Activated CD4-positive, CD25-positive, alpha-beta regulatory T cell treated with anti-CD3 and anti-CD28 coated beads, Interleukin-2, amount 50 U/mL, for 16 hours (primary cell): Measurements from ENCODE around the gene RBM28.
A peak's percentile ranks its signal among the peaks of the same experiment; 100 is the strongest.

Experiments used
- DNase-seq: peaks from one replicate; pipeline ENCODE4 v3.0.0-alpha.2; 2020; ENCODE audit warnings: low read depth, low spot score

RBM28 gene

DNA sequence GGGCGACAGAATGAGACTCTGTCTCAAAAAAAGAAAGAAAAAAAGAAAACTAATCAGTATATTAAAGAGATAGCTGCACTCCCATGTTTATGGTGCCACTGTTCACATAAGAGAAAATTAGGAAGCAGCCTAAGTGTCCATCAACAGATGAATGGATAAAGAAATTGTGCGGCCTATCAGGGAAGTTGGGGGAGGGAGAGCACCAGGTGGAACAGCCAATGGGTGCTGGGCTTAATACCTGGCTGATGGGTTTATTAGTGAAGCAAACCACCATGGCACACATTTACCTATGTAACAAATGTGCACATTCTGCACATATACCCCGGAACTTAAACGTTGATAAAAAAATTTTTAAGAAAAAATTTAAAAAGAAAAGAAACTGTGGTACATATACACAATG lies 26.8 kb upstream of the RBM28 start:
- no peak for DNase-seq

DNA sequence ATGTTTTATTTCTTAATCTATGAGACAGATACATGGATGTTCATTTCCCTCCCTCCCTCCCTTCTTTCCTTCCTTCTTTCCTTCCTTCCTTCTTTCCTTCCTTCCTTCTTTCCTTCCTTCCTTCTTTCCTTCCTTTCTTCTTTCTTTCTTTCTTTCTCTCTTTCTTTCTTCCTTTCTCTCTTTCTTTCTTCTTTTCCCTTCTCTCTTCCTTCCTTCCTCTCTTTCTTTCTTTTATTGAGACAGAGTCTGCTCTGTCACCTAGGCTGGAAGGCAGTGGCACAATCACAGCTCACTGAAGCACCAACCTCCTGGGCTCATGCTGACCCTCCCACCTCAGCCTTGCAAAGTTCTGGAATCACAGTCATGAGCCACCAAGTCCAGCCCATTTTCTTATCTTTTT lies 23.3 kb upstream of the RBM28 start:
- DNase-seq, result no peak

GRCh38 chr7:128366300-128366699 lies 22.6 kb upstream of the RBM28 start:
- no peak for DNase-seq

- DNase-seq, result no peak
These were observed 21.7 kb upstream of the RBM28 start for GRCh38 chr7:128365432-128365831.

GRCh38 chr7:128364166-128364870 lies 20.6 kb upstream of the RBM28 start:
- no peak for DNase-seq

DNA sequence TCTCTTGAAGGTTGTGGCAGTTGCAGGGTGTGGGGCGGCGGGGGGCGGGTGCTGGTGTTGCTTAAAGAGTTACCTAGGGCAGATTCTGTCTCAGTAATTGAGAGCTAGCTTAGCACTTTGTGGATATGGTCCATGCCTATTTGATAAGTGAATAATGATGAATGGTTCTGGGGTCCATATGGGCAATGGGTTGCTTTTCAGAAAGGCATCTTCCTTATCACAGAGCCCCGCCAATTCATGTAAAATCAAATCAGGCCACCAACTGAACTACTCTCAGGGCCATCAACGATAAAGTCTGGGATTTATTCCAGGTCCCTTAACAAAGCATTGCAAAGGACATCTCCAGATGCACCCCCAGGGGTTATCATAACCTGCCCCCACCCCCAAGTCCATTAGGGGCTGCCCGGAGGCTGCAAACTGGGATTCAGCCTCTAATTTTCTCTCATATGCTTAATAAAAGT lies 19.6 kb upstream of the RBM28 start:
- DNase-seq, result no peak

GRCh38 chr7:128362670-128363069 lies 19.0 kb upstream of the RBM28 start:
- DNase-seq, result no peak

- DNase-seq, result peak; percentile 10
These were observed 18.0 kb upstream of the RBM28 start, which contains the start of gene PRRT4 for GRCh38 chr7:128361411-128362379. TSS of gene PRRT4 (minus strand) at chr7:128361690.

GRCh38 chr7:128360359-128360678 lies 16.6 kb upstream of the RBM28 start:
- no peak for DNase-seq

- DNase-seq, result no peak
These were observed 16.2 kb upstream of the RBM28 start for GRCh38 chr7:128359939-128360338.

DNA sequence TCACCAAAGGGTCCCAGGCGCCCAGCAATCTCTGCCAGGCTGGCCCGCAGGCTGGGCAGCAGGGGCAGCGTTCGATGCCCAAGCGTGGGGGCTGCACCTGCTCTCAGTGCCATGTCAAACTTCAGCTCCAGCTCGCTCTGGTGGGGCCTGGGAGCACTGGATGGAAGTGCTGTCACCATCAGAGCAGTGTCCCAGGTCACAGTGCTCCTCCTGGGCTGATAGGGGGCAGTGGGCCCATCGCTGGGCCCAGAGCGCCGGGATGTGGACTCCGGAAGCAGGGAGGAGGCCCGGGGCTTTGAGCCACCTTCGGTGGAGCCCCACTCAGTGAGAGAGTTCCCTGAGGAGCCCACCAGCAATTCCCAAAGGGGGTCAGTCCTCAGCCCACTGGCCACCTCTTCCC lies 15.6 kb upstream of the RBM28 start:
- DNase-seq, result no peak

- no peak for DNase-seq
These were observed 14.5 kb upstream of the RBM28 start for GRCh38 chr7:128358233-128358632.

DNA sequence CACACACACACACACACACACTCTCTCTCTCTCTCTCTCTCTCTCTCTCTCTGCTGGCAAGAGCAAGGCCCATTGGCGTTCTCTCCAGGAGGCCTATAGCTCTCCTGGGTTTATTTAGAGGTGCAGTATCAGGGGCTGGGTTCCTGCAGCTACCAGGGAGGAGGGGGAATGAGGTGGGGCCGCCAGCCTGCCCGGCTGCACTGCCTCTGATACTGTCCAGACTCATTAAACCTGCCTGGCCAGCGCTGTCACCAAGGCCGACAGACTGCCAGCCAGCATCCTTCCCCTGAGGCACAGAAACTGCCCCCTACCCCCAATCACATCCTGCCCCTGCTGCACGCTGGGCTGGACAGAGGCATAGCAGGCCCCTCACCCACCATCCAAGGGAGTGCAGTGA lies 13.5 kb upstream of the RBM28 start:
- no peak for DNase-seq

- no peak for DNase-seq
These were observed 13.0 kb upstream of the RBM28 start for GRCh38 chr7:128356546-128357216.

GRCh38 chr7:128353610-128354009 lies 9.9 kb upstream of the RBM28 start:
- DNase-seq, result no peak

DNA sequence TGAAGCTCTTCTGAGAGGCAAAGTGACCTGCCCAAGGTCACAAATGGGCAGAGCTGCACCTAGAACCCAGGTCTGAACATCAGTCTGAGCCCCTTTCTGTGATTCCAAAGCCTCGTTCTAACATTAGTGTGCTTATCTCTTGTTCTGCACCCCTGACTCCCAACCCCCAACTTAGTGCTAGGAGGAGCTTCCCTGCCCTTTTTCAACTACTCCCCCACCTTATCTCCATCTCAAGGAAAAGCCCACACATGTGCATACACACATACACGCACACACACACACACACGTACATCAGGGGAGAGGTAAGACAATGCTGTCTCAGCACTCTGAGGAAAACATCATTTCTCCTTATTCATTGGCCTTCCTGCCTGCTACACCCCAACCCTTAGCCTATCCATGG lies 9.5 kb upstream of the RBM28 start:
- DNase-seq, result no peak

- DNase-seq, result no peak
These were observed 8.9 kb upstream of the RBM28 start for GRCh38 chr7:128352636-128353035.

- no peak for DNase-seq
These were observed 8.4 kb upstream of the RBM28 start for GRCh38 chr7:128352153-128352537.

GRCh38 chr7:128351296-128352152 lies 7.8 kb upstream of the RBM28 start:
- no peak for DNase-seq

DNA sequence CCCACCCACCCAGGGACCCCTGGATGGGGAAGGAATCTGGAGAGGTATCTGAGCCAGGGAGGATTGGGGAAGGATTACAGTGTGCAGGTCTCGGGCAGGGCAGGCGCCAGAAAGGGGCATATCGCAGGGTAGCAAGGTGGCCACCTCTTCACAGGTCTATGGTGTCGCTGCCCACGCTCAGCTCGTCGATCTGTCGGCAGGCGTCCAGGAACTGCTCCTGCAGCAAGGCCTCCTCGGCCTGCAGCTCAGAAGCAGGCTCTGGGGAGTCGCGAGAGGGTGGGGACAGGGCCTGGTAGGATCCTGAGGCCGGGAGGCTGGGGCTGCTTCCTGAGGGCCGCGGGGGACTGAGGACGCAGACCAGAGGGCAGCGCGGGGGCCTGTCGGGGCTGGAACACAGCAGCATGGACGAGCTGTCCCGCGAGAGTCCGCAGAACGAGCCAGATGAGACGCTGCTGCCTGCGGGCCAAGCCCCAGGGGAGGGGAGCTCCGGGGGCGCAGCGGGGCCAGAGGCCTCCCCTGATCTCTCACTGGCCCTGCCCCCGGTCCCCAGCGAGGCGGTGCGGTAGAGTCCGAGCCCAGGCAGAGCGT lies 7.1 kb upstream of the RBM28 start:
- no peak for DNase-seq

- no peak for DNase-seq
These were observed 5.7 kb upstream of the RBM28 start for GRCh38 chr7:128349466-128349825.
